Osteoblast (primary cell): ENCODE measurements around the gene STARD3NL. TPM values are rescaled to one million over a fixed set of nuclear protein-coding genes. Genes with fewer than 3 reads are reported as not detected.

Source experiments
- DNase-seq: peaks from one replicate; pipeline ENCODE4 v3.0.0; 2011; ENCODE audit warnings: low spot score, mixed read lengths; ENCODE audit not compliant: insufficient read length; ENCODE audit errors: missing footprints
- H2AFZ ChIP-seq: 2 replicates; pipeline ENCODE4 v1.6.0; 2011; ENCODE audit warnings: mild to moderate bottlenecking, low read length
- H3K27ac ChIP-seq: 2 replicates; pipeline ENCODE4 v1.5.1; 2011; ENCODE audit warnings: mild to moderate bottlenecking, low read depth, low read length, moderate library complexity
- H3K27me3 ChIP-seq: 2 replicates; pipeline ENCODE4 v1.6.0; 2012; ENCODE audit warnings: mild to moderate bottlenecking, control low read depth, inconsistent platforms, low read length, moderate library complexity; ENCODE audit not compliant: insufficient read depth
- H3K36me3 ChIP-seq: 2 replicates; pipeline ENCODE4 v1.5.1; 2011; ENCODE audit warnings: mild to moderate bottlenecking, low read length, control low read depth, moderate library complexity; ENCODE audit not compliant: insufficient read depth
- H3K4me1 ChIP-seq: 2 replicates; pipeline ENCODE4 v1.5.1; 2011; ENCODE audit warnings: mild to moderate bottlenecking, low read length, control low read depth, moderate library complexity; ENCODE audit not compliant: insufficient read depth
- H3K4me2 ChIP-seq: 2 replicates; pipeline ENCODE4 v1.6.0; 2011; ENCODE audit warnings: mild to moderate bottlenecking, low read length; ENCODE audit not compliant: insufficient read depth
- H3K4me3 ChIP-seq: fragments of 200-600 bp; sonication (generic); 3 replicates; pipeline ENCODE4 v1.5.1; 2012; ENCODE audit warnings: mild to moderate bottlenecking, low read length, inconsistent platforms; ENCODE audit not compliant: insufficient read depth
- H3K79me2 ChIP-seq: 2 replicates; pipeline ENCODE4 v1.6.0; 2012; ENCODE audit warnings: mild to moderate bottlenecking, low read length, control low read depth, inconsistent platforms; ENCODE audit not compliant: insufficient read depth
- H3K9me3 ChIP-seq: 2 replicates; pipeline ENCODE4 v1.5.1; 2011; ENCODE audit warnings: low read depth, low read length, control low read depth
- H4K20me1 ChIP-seq: 2 replicates; pipeline ENCODE4 v1.6.0; 2012; ENCODE audit warnings: mild to moderate bottlenecking, low read length, control low read depth; ENCODE audit not compliant: insufficient read depth
- CTCF ChIP-seq: IDR thresholded peaks from 2 replicates; pipeline ENCODE4 v1.5.1; 2011; ENCODE audit warnings: mild to moderate bottlenecking, low read depth, low read length, moderate library complexity; ENCODE audit errors: extremely low read depth
- total RNA-seq: library from RNA; depleted of rRNA; stranded (reverse); fragments of >200 nt; gene quantifications from 2 replicates; pipeline ENCODE4 v1.2.3, GENCODE V29; 2012

The STARD3NL gene
- total RNA-seq, 1 donor: 63.3 TPM

GRCh38 chr7:38220452-38220851 lies 42.4 kb downstream of the STARD3NL start:
- Histone ChIP-seq H3K4me2 (no peak overlapping the region), H3K79me2 (no peaks in the 10 kb centered on the region), H3K9me3 (no peaks in the 10 kb centered on the region), H4K20me1 (no peaks in the 10 kb centered on the region), H3K4me3 (no peak overlapping the region), H3K27me3 (no peaks in the 10 kb centered on the region), H2AFZ (no peak overlapping the region), H3K36me3 (peaks cover 61% of the 10 kb centered on the region), H3K4me1 (peaks cover 10% of the 10 kb centered on the region), H3K27ac (no peak overlapping the region)
- no peak for TF ChIP-seq CTCF
- no peak for DNase-seq

- Histone ChIP-seq H3K9me3 (no peaks in the 10 kb centered on the region), H4K20me1 (no peaks in the 10 kb centered on the region), H3K4me3 (no peak overlapping the region), H3K27me3 (no peaks in the 10 kb centered on the region), H3K79me2 (no peaks in the 10 kb centered on the region), H3K36me3 (peaks cover 58% of the 10 kb centered on the region), H2AFZ (no peak overlapping the region), H3K27ac (no peak overlapping the region), H3K4me2 (no peak overlapping the region), H3K4me1 (no peaks in the 10 kb centered on the region)
- no peak for DNase-seq
- peak; percentile 87 for TF ChIP-seq CTCF
These were observed 44.5 kb downstream of the STARD3NL start for GRCh38 chr7:38222481-38223096.

GRCh38 chr7:38223306-38223705 lies 45.3 kb downstream of the STARD3NL start:
- DNase-seq: no peak
- H4K20me1 ChIP-seq: no peaks in the 10 kb centered on the region
- no peak overlapping the region for H3K4me2 ChIP-seq
- no peaks in the 10 kb centered on the region for H3K27me3 ChIP-seq
- no peak overlapping the region for H3K4me3 ChIP-seq
- no peak overlapping the region for H3K27ac ChIP-seq
- H3K9me3 ChIP-seq: no peaks in the 10 kb centered on the region
- peaks cover 54% of the 10 kb centered on the region for H3K36me3 ChIP-seq
- no peak for TF ChIP-seq CTCF
- no peak overlapping the region for H2AFZ ChIP-seq
- no peaks in the 10 kb centered on the region for H3K79me2 ChIP-seq
- H3K4me1 ChIP-seq: no peaks in the 10 kb centered on the region

GRCh38 chr7:38224392-38224791 lies 46.3 kb downstream of the STARD3NL start:
- H2AFZ ChIP-seq: no peak overlapping the region
- H3K79me2 ChIP-seq: no peaks in the 10 kb centered on the region
- no peak overlapping the region for H3K4me2 ChIP-seq
- H3K36me3 ChIP-seq: peaks cover 52% of the 10 kb centered on the region
- DNase-seq: no peak
- peaks cover 4% of the 10 kb centered on the region for H4K20me1 ChIP-seq
- no peak overlapping the region for H3K27ac ChIP-seq
- no peak overlapping the region for H3K4me3 ChIP-seq
- no peaks in the 10 kb centered on the region for H3K9me3 ChIP-seq
- no peaks in the 10 kb centered on the region for H3K27me3 ChIP-seq
- no peaks in the 10 kb centered on the region for H3K4me1 ChIP-seq
- no peak for TF ChIP-seq CTCF
